ENCODE data around the gene TPRG1L. TPM values are rescaled to one million over a fixed set of nuclear protein-coding genes. Genes with fewer than 3 reads are reported as not detected.

The TPRG1L gene
- total RNA-seq, 1 donor from 2014 or later = 14.5 TPM

DNA sequence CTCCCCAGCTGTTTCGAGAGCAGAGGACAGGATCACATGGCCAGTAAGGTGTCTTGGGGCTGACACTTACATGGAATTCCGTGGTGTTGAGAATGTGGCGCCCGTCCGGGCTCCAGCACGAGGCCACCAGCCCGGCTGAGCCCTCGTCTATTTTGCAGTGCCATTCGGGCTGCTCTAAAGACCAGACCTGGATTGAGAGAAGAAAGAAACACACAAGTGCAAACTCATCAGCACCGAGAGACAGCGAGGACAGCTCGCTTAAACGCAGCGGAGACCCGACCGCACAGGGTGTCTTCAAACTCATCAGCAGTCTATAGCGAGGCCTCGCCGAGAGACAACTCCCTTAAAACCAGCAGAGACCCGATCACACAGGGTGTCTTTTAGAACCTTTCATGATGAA is 21.8 kb downstream of the TPRG1L start:
- peaks cover 19% of the 10 kb centered on the region for H3K4me1 Mint-ChIP-seq
- H3K27ac Mint-ChIP-seq (ENCODE audit: unreplicated experiment) = no peak overlapping the region

DNA sequence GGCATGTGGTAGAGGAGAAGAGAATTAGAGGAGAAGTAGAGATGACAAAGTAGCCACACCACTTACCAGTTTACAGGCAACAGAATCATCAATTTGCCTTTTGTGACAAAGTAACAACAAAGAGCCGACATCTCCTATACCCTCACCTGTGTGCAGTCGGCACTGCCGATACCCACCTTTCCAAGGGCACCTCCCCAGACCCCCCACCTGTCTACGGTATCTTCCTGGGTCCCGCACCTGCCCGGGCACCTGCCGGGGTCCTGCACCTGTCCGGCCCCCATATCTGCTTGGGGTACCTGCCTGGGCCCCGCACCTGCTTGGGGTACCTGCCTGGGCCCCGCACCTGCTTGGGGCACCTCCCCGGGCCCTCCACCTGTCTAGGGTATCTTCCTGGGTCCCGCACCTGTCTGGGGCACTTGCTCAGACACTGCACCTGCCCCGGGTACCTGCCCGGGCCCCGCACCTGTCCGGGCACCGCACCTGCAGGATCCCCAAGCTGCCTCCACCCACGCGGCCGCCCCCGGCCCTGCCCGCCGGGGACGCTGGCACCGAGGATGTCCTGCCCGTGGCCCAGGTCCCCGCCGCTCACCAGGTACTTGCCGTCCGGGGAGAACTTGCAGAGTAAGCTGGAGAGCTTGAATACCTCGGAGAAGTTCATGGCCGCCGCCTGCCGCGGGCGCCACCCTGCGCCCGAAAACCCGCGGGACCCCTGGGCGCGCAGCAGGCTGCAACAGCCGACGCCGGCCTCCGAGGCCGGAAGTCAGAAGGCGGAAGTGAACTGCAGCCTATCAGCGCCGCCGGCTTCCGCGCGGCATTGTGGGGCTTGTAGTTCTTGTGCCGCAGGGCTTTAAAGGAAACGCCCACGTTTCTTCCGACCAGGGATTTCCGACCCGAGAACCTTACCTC is 24.8 kb downstream of the TPRG1L start, which contains the start of gene WRAP73:
WRAP73 (minus strand) TSS at position 762 of the 906 bp plus-strand sequence; CDS start at position 658, 104 bp downstream.
- H3K27ac Mint-ChIP-seq (ENCODE audit: unreplicated experiment) = no peak within 1 kb of the TSS

More for the DNA sequence above, 21.8 kb downstream of the TPRG1L start:
- Mint-ChIP-seq H3K9me3 (no peaks in the 10 kb centered on the region), H3K4me3 (no peak overlapping the region), H3K36me3 (ENCODE audit: low read depth) (no peaks in the 10 kb centered on the region), H3K27me3 (ENCODE audit: low read depth) (peaks cover 24% of the 10 kb centered on the region)
- DNase-seq (ENCODE audit: low read depth, low spot score) = no peak
- TF ChIP-seq, protein P1, sequence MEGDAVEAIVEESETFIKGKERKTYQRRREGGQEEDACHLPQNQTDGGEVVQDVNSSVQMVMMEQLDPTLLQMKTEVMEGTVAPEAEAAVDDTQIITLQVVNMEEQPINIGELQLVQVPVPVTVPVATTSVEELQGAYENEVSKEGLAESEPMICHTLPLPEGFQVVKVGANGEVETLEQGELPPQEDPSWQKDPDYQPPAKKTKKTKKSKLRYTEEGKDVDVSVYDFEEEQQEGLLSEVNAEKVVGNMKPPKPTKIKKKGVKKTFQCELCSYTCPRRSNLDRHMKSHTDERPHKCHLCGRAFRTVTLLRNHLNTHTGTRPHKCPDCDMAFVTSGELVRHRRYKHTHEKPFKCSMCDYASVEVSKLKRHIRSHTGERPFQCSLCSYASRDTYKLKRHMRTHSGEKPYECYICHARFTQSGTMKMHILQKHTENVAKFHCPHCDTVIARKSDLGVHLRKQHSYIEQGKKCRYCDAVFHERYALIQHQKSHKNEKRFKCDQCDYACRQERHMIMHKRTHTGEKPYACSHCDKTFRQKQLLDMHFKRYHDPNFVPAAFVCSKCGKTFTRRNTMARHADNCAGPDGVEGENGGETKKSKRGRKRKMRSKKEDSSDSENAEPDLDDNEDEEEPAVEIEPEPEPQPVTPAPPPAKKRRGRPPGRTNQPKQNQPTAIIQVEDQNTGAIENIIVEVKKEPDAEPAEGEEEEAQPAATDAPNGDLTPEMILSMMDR (conservative IDR thresholded peaks at IDR 0.05) = no peak

DNA sequence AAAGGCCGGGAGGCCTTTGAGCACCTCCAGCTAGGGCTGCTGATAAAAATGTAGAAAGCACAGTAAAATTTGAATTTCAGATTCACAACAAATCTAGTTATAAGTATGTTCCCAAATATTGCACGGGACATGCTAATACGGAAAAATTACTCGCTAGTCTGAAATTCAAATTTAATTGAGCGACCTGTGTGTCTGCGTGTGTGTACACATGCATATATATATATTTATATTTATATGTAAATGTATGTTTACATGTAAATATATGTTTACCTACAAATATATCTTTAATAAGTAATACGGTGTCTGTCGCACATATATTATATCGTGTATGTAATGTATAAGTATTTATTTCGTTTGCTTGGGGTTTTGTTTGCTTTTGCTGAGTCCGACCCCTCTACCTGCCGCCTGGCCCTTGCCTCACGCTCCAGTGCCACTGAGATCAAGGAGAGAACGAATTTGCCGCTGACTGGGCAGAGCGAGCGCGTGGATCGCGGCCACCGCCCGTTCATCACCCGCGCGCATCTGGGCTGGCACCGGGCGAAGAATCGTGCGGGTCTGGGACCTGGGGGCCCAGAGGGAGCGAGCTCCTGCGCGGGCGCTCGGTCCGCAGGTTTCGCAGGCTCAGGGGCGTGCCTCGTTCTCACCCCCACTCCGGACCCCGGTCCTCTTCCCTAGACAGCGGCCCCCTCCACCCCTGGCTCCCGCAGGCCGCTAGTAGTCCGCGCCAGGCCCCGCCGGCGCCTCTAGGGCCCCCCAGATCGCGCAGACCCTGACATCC is 25.6 kb downstream of the TPRG1L start:
- Mint-ChIP-seq H3K9me3 (no peaks in the 10 kb centered on the region), H3K4me1 (peaks cover 24% of the 10 kb centered on the region), H3K27ac (ENCODE audit: unreplicated experiment) (no peak overlapping the region), H3K4me3 (peak overlapping the region; percentile 87), H3K36me3 (ENCODE audit: low read depth) (no peaks in the 10 kb centered on the region), H3K27me3 (ENCODE audit: low read depth) (peaks cover 55% of the 10 kb centered on the region)
- DNase-seq (ENCODE audit: low read depth, low spot score) = no peak
- TF ChIP-seq, protein P1 (conservative IDR thresholded peaks at IDR 0.05) = no peak

More for the DNA sequence above, 24.8 kb downstream of the TPRG1L start, which contains the start of gene WRAP73:
- Mint-ChIP-seq H3K4me3 (peak within 1 kb of the TSS; percentile 87), H3K9me3 (no peaks in the 10 kb centered on the region), H3K36me3 (ENCODE audit: low read depth) (no peaks in the 10 kb centered on the region), H3K27me3 (ENCODE audit: low read depth) (peaks cover 47% of the 10 kb centered on the region), H3K4me1 (peaks cover 24% of the 10 kb centered on the region)
- peak; percentile 77 for DNase-seq (ENCODE audit: low read depth, low spot score)
- TF ChIP-seq, protein P1 (conservative IDR thresholded peaks at IDR 0.05) = peak; percentile 31

DNA sequence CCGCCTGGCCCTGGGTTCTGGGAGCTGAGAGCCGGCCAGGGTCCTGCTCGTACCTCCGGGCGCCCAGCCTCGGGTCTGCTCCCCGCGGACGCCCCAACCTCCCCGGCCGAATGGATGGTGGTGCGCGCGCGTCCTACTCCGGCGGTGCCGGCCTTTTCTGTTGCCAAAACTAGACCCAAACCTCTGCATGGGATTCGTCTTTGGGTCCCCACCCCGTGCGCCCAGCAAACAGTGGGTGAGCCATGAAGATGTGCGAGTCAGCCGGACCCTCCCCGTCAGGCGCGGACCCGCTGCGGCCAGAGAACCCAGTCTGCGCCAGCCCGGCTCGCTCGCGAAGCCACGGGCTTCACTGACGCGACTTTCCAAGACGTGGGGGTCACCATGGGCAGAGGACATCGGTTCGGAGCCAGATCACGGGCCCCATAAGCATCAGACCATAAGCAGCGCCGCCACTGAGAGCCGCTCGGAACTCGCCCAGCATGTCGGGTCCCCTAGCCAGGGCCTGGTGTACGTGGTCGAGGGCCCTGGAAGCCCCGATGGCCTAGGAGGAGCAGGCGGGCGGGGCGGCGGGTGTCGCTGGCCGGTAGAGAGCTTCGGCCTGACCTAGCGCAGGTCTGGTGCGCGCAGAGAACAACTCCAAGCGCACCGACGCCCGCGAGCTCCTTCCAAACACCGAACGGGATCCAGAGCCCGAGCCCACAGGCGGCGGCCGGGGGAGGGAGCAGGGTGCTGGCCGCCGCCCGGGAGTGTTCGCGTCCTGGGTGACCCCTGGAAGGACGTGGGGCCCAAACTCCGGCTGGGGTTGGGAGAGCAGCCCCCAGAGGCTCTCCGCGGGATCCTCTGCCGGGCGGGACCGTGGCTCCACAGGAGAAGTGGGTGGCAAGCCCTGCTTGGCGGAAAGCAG is 26.5 kb downstream of the TPRG1L start:
- Mint-ChIP-seq H3K9me3 (no peaks in the 10 kb centered on the region), H3K4me3 (peak overlapping the region; percentile 57), H3K27ac (ENCODE audit: unreplicated experiment) (no peak overlapping the region), H3K4me1 (peaks cover 24% of the 10 kb centered on the region), H3K36me3 (ENCODE audit: low read depth) (no peaks in the 10 kb centered on the region), H3K27me3 (ENCODE audit: low read depth) (peaks cover 64% of the 10 kb centered on the region)
- TF ChIP-seq, protein P1 (conservative IDR thresholded peaks at IDR 0.05) = no peak
- DNase-seq (ENCODE audit: low read depth, low spot score) = no peak
